Transverse colon (tissue), 4 donors: Measurements from ENCODE around the gene SH3GL3. TPM values are rescaled to one million over a fixed set of nuclear protein-coding genes. Genes with fewer than 3 reads are reported as not detected.

Experiments used
- DNase-seq: peaks from one replicate; pipeline ENCODE4 v3.0.0-alpha.2; 2019
- H3K27ac ChIP-seq, 4 donors: fragments of 200-600 bp; sonication (generic); 2 replicates each; pipeline ENCODE4 v1.5.1; 2016 to 2018; ENCODE audit warnings: inconsistent platforms in 4 of 4
- H3K27me3 ChIP-seq: fragments of 200-600 bp; sonication (generic); 2 replicates; pipeline ENCODE4 v1.5.1; 2017; ENCODE audit warnings: inconsistent platforms
- H3K36me3 ChIP-seq, 4 donors: fragments of 200-600 bp; sonication (generic); 2 replicates each; pipeline ENCODE4 v1.5.1; 2017 to 2019; ENCODE audit warnings: inconsistent platforms in 4 of 4
- H3K4me1 ChIP-seq, 4 donors: fragments of 200-600 bp; sonication (generic); 2 replicates each; pipeline ENCODE4 v1.5.1; 2017 to 2020; ENCODE audit warnings: inconsistent platforms in 4 of 4
- H3K4me3 ChIP-seq, 4 donors: fragments of 200-600 bp; sonication (generic); 1 replicate in 1 of 4; 2 replicates in 3 of 4; pipeline versions ENCODE4 v1.5.1 to v1.6.1; 2017 to 2019; ENCODE audit warnings: inconsistent platforms in 4 of 4
- H3K9me3 ChIP-seq, 2 donors: fragments of 200-600 bp; sonication (generic); 2 replicates each; pipeline ENCODE4 v1.5.1; 2017 to 2019; ENCODE audit warnings: inconsistent platforms in 2 of 2
- CTCF ChIP-seq, 5 experiments: fragments of 200-600 bp in 3 of 5; fragments of 450-650 bp in 2 of 5; sonication (generic) in 3 of 5; IDR thresholded peaks; 1 replicate in 2 of 5; 2 replicates in 3 of 5; pipeline ENCODE4 v1.5.1; 2016 to 2017; ENCODE audit warnings: antibody characterized with exemption in 5 of 5, inconsistent platforms in 3 of 5, mild to moderate bottlenecking in 2 of 5, moderate library complexity in 1 of 5
- EP300 ChIP-seq: sonication (generic); formaldehyde crosslinking; IDR thresholded peaks from one replicate; pipeline ENCODE4 v1.6.1; 2017; ENCODE audit warnings: antibody characterized with exemption, low read depth
- POLR2A ChIP-seq: fragments of 450-650 bp; IDR thresholded peaks from one replicate; pipeline ENCODE4 v1.6.1; 2016; ENCODE audit warnings: antibody characterized with exemption, mild to moderate bottlenecking, moderate library complexity
- POLR2AphosphoS5 ChIP-seq, 3 donors: sonication (generic); formaldehyde crosslinking; IDR thresholded peaks; one replicate each; pipeline ENCODE4 v1.6.1; 2016; ENCODE audit warnings: antibody characterized with exemption in 3 of 3
- WGBS, 2 donors: methylation state at CpG; one replicate each; pipeline ENCODE4 v1.1.5; 2018; ENCODE audit warnings: low coverage in 1 of 2; 5-methylcytosine and 5-hydroxymethylcytosine counted together
- in situ Hi-C, 4 donors: fragments of 200-750 bp; cut with MboI; loops; one replicate each; pipeline versions ENCODE4 v1.15.0 to v1.15.1; 2017; ENCODE audit warnings: low sequenced_read_pairs in 3 of 4, low pct_ligation_motif_present in 1 of 4, low pct_unique_long_range_greater_than_20kb in 1 of 4
- intact Hi-C: fragments of 100-400 bp; cut with DNase I; formaldehyde crosslinking; loops from one replicate; pipeline ENCODE4 v1.15.1; 2023; ENCODE audit warnings: low total_unique reads
- total RNA-seq, 4 donors: library from RNA; depleted of rRNA; stranded (reverse); fragments of >200 nt; gene quantifications; one replicate each; pipeline ENCODE4 v1.1.0, GENCODE V29; 2016

SH3GL3 gene
- total RNA-seq, 4 donors from 2014 or later = not detected

GRCh38 chr15:83430441-83430840, 16.7 kb upstream of the SH3GL3 start:
- no peaks in the 10 kb centered on the region for H3K4me1 ChIP-seq
- intact Hi-C loops = loop anchor here (10.0 kb wide), 2 partner anchors 176 to 604 kb away; no protein-coding TSS in a partner anchor
- H3K4me3 ChIP-seq = no peak overlapping the region
- 79% methylated on average over 3 of the region's 3 CpGs; no CpG with 5 or more reads in 1 of the 2 donors for WGBS, 2 donors
- H3K9me3 ChIP-seq = no peaks in the 10 kb centered on the region
- no peaks in the 10 kb centered on the region for H3K36me3 ChIP-seq
- H3K27ac ChIP-seq = no peak overlapping the region
- no peak for DNase-seq
- H3K27me3 ChIP-seq = no peaks in the 10 kb centered on the region
- no peak for TF ChIP-seq POLR2A
- TF ChIP-seq EP300 = no peak
- TF ChIP-seq POLR2AphosphoS5 (IDR thresholded peaks at IDR 0.05) = no peak
- in situ Hi-C loops = loop anchor here in 1 of 4 donors (10.0 kb wide), 2 partner anchors 134 to 186 kb away; no protein-coding TSS in a partner anchor

- Histone ChIP-seq H3K9me3 (no peaks in the 10 kb centered on the region), H3K27me3 (no peaks in the 10 kb centered on the region), H3K36me3 (no peaks in the 10 kb centered on the region), H3K4me1 (no peaks in the 10 kb centered on the region), H3K27ac (no peak overlapping the region), H3K4me3 (no peak overlapping the region)
- in situ Hi-C loops = loop anchor here in 1 of 4 donors (10.0 kb wide), 2 partner anchors 133 to 187 kb away; no protein-coding TSS in a partner anchor
- WGBS, 2 donors = 56 to 61% methylated on average over 2 of the region's 2 CpGs
- TF ChIP-seq POLR2AphosphoS5 (IDR thresholded peaks at IDR 0.05) (no peak), POLR2A (no peak), EP300 (no peak), CTCF (IDR thresholded peaks at IDR 0.05) (no peak)
- no peak for DNase-seq
- intact Hi-C loops = loop anchor here (10.0 kb wide), 2 partner anchors 177 to 603 kb away; no protein-coding TSS in a partner anchor
Observed at GRCh38 chr15:83431521-83431920, 15.6 kb upstream of the SH3GL3 start.

- TF ChIP-seq EP300 (no peak), CTCF (IDR thresholded peaks at IDR 0.05) (no peak)
- H3K27me3 ChIP-seq = no peaks in the 10 kb centered on the region
- H3K27ac ChIP-seq = no peak overlapping the region
- H3K4me3 ChIP-seq = no peak overlapping the region
- in situ Hi-C loops (loop anchor here in 1 of 4 donors (10.0 kb wide), 2 partner anchors 130 to 190 kb away; no protein-coding TSS in a partner anchor), intact Hi-C loops (loop anchor here (10.0 kb wide), 2 partner anchors 180 to 600 kb away; no protein-coding TSS in a partner anchor)
- WGBS, 2 donors = 49% methylated on average over 8 of the region's 8 CpGs; no CpG with 5 or more reads in 1 of the 2 donors
- H3K4me1 ChIP-seq = no peaks in the 10 kb centered on the region
- DNase-seq = no peak
- H3K36me3 ChIP-seq = no peaks in the 10 kb centered on the region
- H3K9me3 ChIP-seq = no peaks in the 10 kb centered on the region
Observed at GRCh38 chr15:83435202-83435601, 11.9 kb upstream of the SH3GL3 start.

GRCh38 chr15:83435782-83436181, 11.4 kb upstream of the SH3GL3 start:
- Histone ChIP-seq H3K4me3 (no peak overlapping the region), H3K4me1 (no peaks in the 10 kb centered on the region), H3K36me3 (no peaks in the 10 kb centered on the region), H3K27me3 (no peaks in the 10 kb centered on the region), H3K9me3 (no peaks in the 10 kb centered on the region), H3K27ac (no peak overlapping the region)
- TF ChIP-seq POLR2A (no peak), POLR2AphosphoS5 (IDR thresholded peaks at IDR 0.05) (no peak), EP300 (no peak), CTCF (IDR thresholded peaks at IDR 0.05) (no peak)
- intact Hi-C loops = loop anchor here (10.0 kb wide), 2 partner anchors 181 to 599 kb away; no protein-coding TSS in a partner anchor
- DNase-seq = no peak
- WGBS, 2 donors = 79% methylated on average over 8 of the region's 8 CpGs; no CpG with 5 or more reads in 1 of the 2 donors
- in situ Hi-C loops = loop anchor here in 1 of 4 donors (10.0 kb wide), 2 partner anchors 129 to 191 kb away; no protein-coding TSS in a partner anchor
